ENCODE measurements around the gene ASPRV1. TPM values are rescaled to one million over a fixed set of nuclear protein-coding genes. Genes with fewer than 3 reads are reported as not detected.

ASPRV1 gene
- total RNA-seq = under 1 TPM; 0.19 to 0.75 TPM
- polyA plus RNA-seq = under 1 TPM; 0.21 to 0.25 TPM

- Histone ChIP-seq H3K9ac (ENCODE audit: low read depth in 1 of 2, low read length in 2 of 2) (no peak within 1 kb of the TSS), H3K27me3 (ENCODE audit: control insufficient read depth in 4 of 4, insufficient read depth in 4 of 4, low read length in 3 of 4) (no peaks in the 10 kb centered on the region), H3K4me1 (ENCODE audit: control insufficient read depth in 4 of 4, insufficient read depth in 4 of 4, low read length in 3 of 4) (no peaks in the 10 kb centered on the region), H3K36me3 (ENCODE audit: control insufficient read depth in 4 of 4, insufficient read depth in 3 of 4, low read depth in 1 of 4, low read length in 3 of 4) (no peaks in the 10 kb centered on the region), H3K9me3 (ENCODE audit: control insufficient read depth in 4 of 4, low read length in 3 of 4) (no peaks in the 10 kb centered on the region), H3K27ac (ENCODE audit: low read depth in 1 of 2, low read length in 2 of 2) (no peak within 1 kb of the TSS), H3K4me3 (ENCODE audit: low read depth in 1 of 3, low read length in 3 of 3) (no peak within 1 kb of the TSS)
- TF ChIP-seq SP1 (IDR thresholded peaks at IDR 0.05) (no peak), HNF4G (IDR thresholded peaks at IDR 0.05) (no peak), RAD21 (IDR thresholded peaks at IDR 0.05) (no peak), JUND (IDR thresholded peaks at IDR 0.05) (no peak), RXRA (IDR thresholded peaks at IDR 0.05) (no peak)
- no peak for DNase-seq (ENCODE audit: low spot score)
- 93% methylated on average over 14 of the region's 14 CpGs for WGBS
These were observed at the start of gene ASPRV1 for GRCh38 chr2:69961496-69961895. Gene ASPRV1, minus strand, starts transcription at chr2:69961631. Its CDS starts 195 bp downstream, at chr2:69961436.

DNA sequence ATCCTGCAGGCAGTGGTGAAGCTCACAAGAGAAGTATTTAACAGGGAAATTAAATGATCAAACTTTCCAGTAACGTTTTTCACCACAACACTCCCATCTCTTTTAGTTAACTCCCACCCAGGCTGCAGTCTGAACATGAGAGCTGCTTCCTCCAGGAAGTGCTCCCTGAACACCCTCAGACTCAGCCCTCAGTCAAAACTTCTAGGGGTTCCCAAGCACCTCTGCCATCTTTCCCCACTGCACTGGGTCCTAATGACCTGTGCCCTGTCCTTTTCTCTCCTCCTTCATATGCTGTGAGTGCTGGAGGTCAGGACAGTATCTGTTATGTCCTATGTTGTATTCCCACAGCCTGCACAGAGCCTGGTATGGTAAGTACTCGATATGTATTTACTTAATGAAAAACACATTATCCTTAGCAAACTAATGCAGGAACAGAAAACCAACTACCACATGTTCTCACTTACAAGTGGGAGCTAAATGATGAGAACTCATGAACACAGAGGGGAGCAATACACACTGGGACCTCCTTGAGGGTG lies 49.2 kb upstream of the ASPRV1 start:
- Histone ChIP-seq H3K9me3 (ENCODE audit: control insufficient read depth in 4 of 4, low read length in 3 of 4) (no peaks in the 10 kb centered on the region), H3K4me3 (ENCODE audit: low read depth in 1 of 3, low read length in 3 of 3) (no peak overlapping the region), H3K27me3 (ENCODE audit: control insufficient read depth in 4 of 4, insufficient read depth in 4 of 4, low read length in 3 of 4) (no peaks in the 10 kb centered on the region), H3K36me3 (ENCODE audit: control insufficient read depth in 4 of 4, insufficient read depth in 3 of 4, low read depth in 1 of 4, low read length in 3 of 4) (no peaks in the 10 kb centered on the region), H3K4me1 (ENCODE audit: control insufficient read depth in 4 of 4, insufficient read depth in 4 of 4, low read length in 3 of 4) (peaks cover 0 to 2% (median 0%) of the 10 kb centered on the region in 4 donors), H3K9ac (ENCODE audit: low read depth in 1 of 2, low read length in 2 of 2) (no peak overlapping the region), H3K27ac (ENCODE audit: low read depth in 1 of 2, low read length in 2 of 2) (no peak overlapping the region)
- TF ChIP-seq HNF4A (conservative IDR thresholded peaks at IDR 0.05) (no peak), TAF1 (conservative IDR thresholded peaks at IDR 0.05) (no peak), MAX (IDR thresholded peaks at IDR 0.05) (no peak), CTCF (IDR thresholded peaks at IDR 0.05; ENCODE audit: low read depth, low read length, missing input control) (no peak), HNF4G (IDR thresholded peaks at IDR 0.05) (no peak), FOXA2 (IDR thresholded peaks at IDR 0.05) (no peak), EGR1 (IDR thresholded peaks at IDR 0.05; ENCODE audit: low read depth in 2 of 2) (no peak), JUND (IDR thresholded peaks at IDR 0.05) (no peak), NR2F2 (IDR thresholded peaks at IDR 0.05) (no peak), RXRA (IDR thresholded peaks at IDR 0.05) (no peak), RAD21 (IDR thresholded peaks at IDR 0.05) (no peak), FOXA1 (IDR thresholded peaks at IDR 0.05) (no peak), SP1 (IDR thresholded peaks at IDR 0.05) (no peak), ATF3 (IDR thresholded peaks at IDR 0.05) (no peak), YY1 (IDR thresholded peaks at IDR 0.05) (no peak)
- TF ChIP-seq, protein P1, sequence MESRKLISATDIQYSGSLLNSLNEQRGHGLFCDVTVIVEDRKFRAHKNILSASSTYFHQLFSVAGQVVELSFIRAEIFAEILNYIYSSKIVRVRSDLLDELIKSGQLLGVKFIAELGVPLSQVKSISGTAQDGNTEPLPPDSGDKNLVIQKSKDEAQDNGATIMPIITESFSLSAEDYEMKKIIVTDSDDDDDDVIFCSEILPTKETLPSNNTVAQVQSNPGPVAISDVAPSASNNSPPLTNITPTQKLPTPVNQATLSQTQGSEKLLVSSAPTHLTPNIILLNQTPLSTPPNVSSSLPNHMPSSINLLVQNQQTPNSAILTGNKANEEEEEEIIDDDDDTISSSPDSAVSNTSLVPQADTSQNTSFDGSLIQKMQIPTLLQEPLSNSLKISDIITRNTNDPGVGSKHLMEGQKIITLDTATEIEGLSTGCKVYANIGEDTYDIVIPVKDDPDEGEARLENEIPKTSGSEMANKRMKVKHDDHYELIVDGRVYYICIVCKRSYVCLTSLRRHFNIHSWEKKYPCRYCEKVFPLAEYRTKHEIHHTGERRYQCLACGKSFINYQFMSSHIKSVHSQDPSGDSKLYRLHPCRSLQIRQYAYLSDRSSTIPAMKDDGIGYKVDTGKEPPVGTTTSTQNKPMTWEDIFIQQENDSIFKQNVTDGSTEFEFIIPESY (IDR thresholded peaks at IDR 0.05) = no peak
- DNase-seq (ENCODE audit: low spot score) = no peak
- 57% methylated on average over 2 of the region's 2 CpGs for WGBS

Data from liver (tissue), 9 donors.